HepG2 (cell line): ENCODE measurements around the gene FXYD1. TPM values are rescaled to one million over a fixed set of nuclear protein-coding genes. Genes with fewer than 3 reads are reported as not detected.

ENCODE experiments used
- ATAC-seq: fragments of 200-7000 bp; cut with Tn5 transposase; 3 replicates; pipeline ENCODE4 v1.9.1; 2020; ENCODE audit warnings: mild to moderate bottlenecking, moderate library complexity
- BruUV-seq: library from RNA; stranded (reverse); fragments of 400-500 nt; replicated peaks from 2 replicates; lab custom pipeline; 2021; lab: Mats Ljungman, UMichigan
- CTCF ChIA-PET: fragments of 300-600 bp; formaldehyde crosslinking; extraction: SDS; loops from one replicate; lab custom pipeline; 2021; ENCODE audit warnings: low total read pairs, inconsistent platforms, low intra/inter-chr PET ratio; lab: Yijun Ruan, JAX
- POLR2A ChIA-PET: fragments of 350-600 bp; sonication (Branson Sonifier 250); formaldehyde crosslinking; loops from one replicate; lab custom pipeline; 2020; ENCODE audit warnings: antibody characterized with exemption, inconsistent platforms; lab: Yijun Ruan, JAX
- DNase-seq: peaks from one replicate; pipeline ENCODE4 v3.0.0-alpha.2; 2015; ENCODE audit warnings: low spot score
- FAIRE-seq: peaks from 3 replicates; lab custom pipeline; 2011; peaks lifted over from hg19 to GRCh38; lab: Jason Lieb, UNC
- H2AFZ ChIP-seq: one replicate; pipeline ENCODE4 v1.6.1; 2011; ENCODE audit warnings: low read length, inconsistent platforms
- H3K27ac ChIP-seq: fragments of 300-600 bp; 3 replicates; pipeline ENCODE4 v1.8.0; 2011; ENCODE audit warnings: mixed run types, mild to moderate bottlenecking, mixed read lengths, low read length, inconsistent platforms; ENCODE audit not compliant: insufficient read depth; ENCODE audit errors: extremely low read length
- H3K27me3 ChIP-seq, 2 experiments: fragments of 200-600 bp in 1 of 2; 2 replicates in 1 of 2; 3 replicates in 1 of 2; pipeline versions ENCODE4 v1.6.0 to v1.8.0; 2011; ENCODE audit warnings: low read length in 2 of 2, mild to moderate bottlenecking in 2 of 2, moderate library complexity in 2 of 2, inconsistent platforms in 1 of 2; ENCODE audit not compliant: insufficient read depth in 2 of 2, control insufficient read depth in 1 of 2
- H3K36me3 ChIP-seq, 2 experiments: fragments of 200-600 bp in 1 of 2; replicated peaks in 1 of 2; 2 replicates in 1 of 2; 3 replicates in 1 of 2; pipeline versions ENCODE4 v1.5.1 to v1.8.0; 2011; ENCODE audit warnings: low read length in 2 of 2, inconsistent platforms in 1 of 2; ENCODE audit not compliant: insufficient read depth in 2 of 2, control insufficient read depth in 1 of 2
- H3K4me1 ChIP-seq: 2 replicates; pipeline ENCODE4 v1.5.1; 2012; ENCODE audit warnings: low read length, inconsistent platforms; ENCODE audit not compliant: insufficient read depth
- H3K4me2 ChIP-seq: 2 replicates; pipeline ENCODE4 v1.6.0; 2011; ENCODE audit warnings: low read depth, low read length, inconsistent platforms
- H3K4me3 ChIP-seq, 3 experiments: fragments of 200-600 bp in 1 of 3; sonication (generic), shearing (Covaris generic) in 1 of 3; replicated peaks in 1 of 3; 2 replicates each; pipeline ENCODE4 v1.5.1; 2011 to 2016; ENCODE audit warnings: low read length in 3 of 3, inconsistent platforms in 2 of 3, low read depth in 2 of 3, mild to moderate bottlenecking in 2 of 3, control low read depth in 1 of 3, mixed read lengths in 1 of 3; ENCODE audit not compliant: insufficient read depth in 1 of 3
- H3K79me2 ChIP-seq: one replicate; pipeline ENCODE4 v1.6.1; 2011; ENCODE audit warnings: low read length, inconsistent platforms; ENCODE audit not compliant: insufficient read depth
- H3K9ac ChIP-seq: 2 replicates; pipeline ENCODE4 v1.6.0; 2011; ENCODE audit warnings: mild to moderate bottlenecking, low read depth, low read length, inconsistent platforms; ENCODE audit not compliant: insufficient read depth
- H3K9me3 ChIP-seq: 2 replicates; pipeline ENCODE4 v1.5.1; 2012; ENCODE audit warnings: mild to moderate bottlenecking, low read length
- H4K20me1 ChIP-seq: 2 replicates; pipeline ENCODE4 v1.6.0; 2011; ENCODE audit warnings: inconsistent platforms, mild to moderate bottlenecking, low read length, moderate library complexity; ENCODE audit not compliant: insufficient read depth
- FOXK2 ChIP-seq: fragments of 450-650 bp; IDR thresholded peaks from 2 replicates; pipeline ENCODE4 v1.6.1; 2016
- KLF12 ChIP-seq: sonication (generic); formaldehyde crosslinking; IDR thresholded peaks from 2 replicates; pipeline ENCODE4 v1.4.0; 2020; ENCODE audit warnings: missing genetic modification reagents, borderline replicate concordance
- MXI1 ChIP-seq: IDR thresholded peaks from 3 replicates; pipeline ENCODE4 v1.6.1; 2012; ENCODE audit warnings: low read depth, low read length, inconsistent platforms, borderline replicate concordance
- NR2F6 ChIP-seq, 2 experiments: IDR thresholded peaks; 2 replicates each; pipeline ENCODE4 v1.6.1; 2016; ENCODE audit warnings: antibody characterized with exemption in 1 of 2, mild to moderate bottlenecking in 1 of 2
- PAWR ChIP-seq: sonication (generic); formaldehyde crosslinking; IDR thresholded peaks from 2 replicates; pipeline ENCODE4 v1.4.0; 2020; ENCODE audit warnings: missing genetic modification reagents, mild to moderate bottlenecking, borderline replicate concordance
- TFAP4 ChIP-seq: sonication (generic); IDR thresholded peaks from 2 replicates; pipeline ENCODE4 v1.6.1; 2016; ENCODE audit warnings: low read depth, borderline replicate concordance
- ZNF160 ChIP-seq: sonication (generic); formaldehyde crosslinking; IDR thresholded peaks from 2 replicates; pipeline ENCODE4 v1.8.0; 2022; ENCODE audit warnings: mild to moderate bottlenecking, inconsistent platforms, missing genetic modification reagents
- ZNF367 ChIP-seq: sonication (generic); formaldehyde crosslinking; IDR thresholded peaks from 2 replicates; pipeline ENCODE4 v1.4.0; 2020; ENCODE audit warnings: missing genetic modification reagents, borderline replicate concordance
- ZNF407 ChIP-seq: sonication (generic); formaldehyde crosslinking; IDR thresholded peaks from one replicate; pipeline ENCODE4 v1.5.1; 2020; ENCODE audit warnings: mild to moderate bottlenecking, missing genetic modification reagents; ENCODE audit errors: not compliant biosample characterization
- ZNF746 ChIP-seq: sonication (generic); formaldehyde crosslinking; IDR thresholded peaks from 2 replicates; pipeline ENCODE4 v1.8.0; 2022; ENCODE audit warnings: mild to moderate bottlenecking, missing genetic modification reagents
- WGBS: methylation state at CpG from one replicate; pipeline ENCODE4 v1.1.6; 2017; ENCODE audit warnings: low lambda C conversion rate; 5-methylcytosine and 5-hydroxymethylcytosine counted together
- in situ Hi-C: cut with HindIII; loops from 2 replicates; pipeline ENCODE4 v1.10.0; 2017; ENCODE audit warnings: low pct_unique_long_range_greater_than_20kb; ENCODE audit not compliant: extremely low pct_ligation_motif_present
- intact Hi-C: fragments of 100-400 bp; cut with micrococcal nuclease; formaldehyde crosslinking; loops from one replicate; pipeline ENCODE4 v1.10.0; 2022; ENCODE audit not compliant: unreplicated experiment
- polyA plus RNA-seq, 8 experiments: library from polyadenylated mRNA; depleted of rRNA in 3 of 8; stranded (reverse) in 7 of 8; unstranded in 1 of 8; fragments of >200 nt; fragmentation: Illumina TruSeq in 4 of 8; extraction: Trizol in 4 of 8; gene quantifications; 2 replicates each; pipeline versions ENCODE4 v1.2.1 to v1.2.3, GENCODE V29; 2011 to 2016; ENCODE audit warnings: low read depth in 4 of 8, missing spikeins in 1 of 8, mixed read lengths in 1 of 8; ENCODE audit not compliant: insufficient read depth in 1 of 8
- total RNA-seq, 5 experiments: library from RNA; depleted of rRNA; stranded (reverse); fragments of >200 nt; fragmentation: Illumina TruSeq; extraction: Trizol; gene quantifications; 2 replicates each; pipeline ENCODE4 v1.2.3, GENCODE V29; 2016; ENCODE audit warnings: low read depth in 1 of 5

Gene FXYD1
- total and polyA plus RNA-seq, 2 of the 13 experiments (the other 11 are each of a cell fraction or from before 2014, with no cell fraction given) = 31.2 TPM; not detected in 1

GRCh38 chr19:35089554-35089953 lies 49.1 kb upstream of the FXYD1 start:
- no peaks in the 10 kb centered on the region for H3K79me2 ChIP-seq
- ChIA-PET POLR2A (no interaction called here), CTCF (interaction anchor here (1.0 to 2.0 kb wide), 2 partner anchors 23 to 116 kb away, joined by 3 to 7 read pairs; no protein-coding TSS in a partner anchor)
- H3K9ac ChIP-seq = no peak overlapping the region
- no peaks in the 10 kb centered on the region for H4K20me1 ChIP-seq
- ATAC-seq = no peak
- in situ Hi-C loops = no loop called here
- peaks cover 0 to 18% of the 10 kb centered on the region in 2 experiments; a peak in 3 of 5 replicates for H3K27me3 ChIP-seq
- intact Hi-C loops = no loop called here
- no peak overlapping the region for H3K4me3 ChIP-seq
- no peak overlapping the region for H3K4me2 ChIP-seq
- TF ChIP-seq ZNF160 (CRISPR knock-in tag) (no peak), PAWR (CRISPR knock-in tag) (no peak), FOXK2 (no peak), ZNF407 (CRISPR knock-in tag) (no peak), ZNF367 (no peak), ZNF746 (CRISPR knock-in tag) (no peak), MXI1 (no peak), TFAP4 (no peak), KLF12 (CRISPR knock-in tag) (no peak), NR2F6 (IDR thresholded peaks at IDR 0.05) (no peak), NR2F6 (CRISPR knock-in tag; IDR thresholded peaks at IDR 0.05) (no peak)
- no peak for FAIRE-seq
- BruUV-seq = no TSS peak
- no peak overlapping the region for H3K27ac ChIP-seq
- DNase-seq = no peak
- H3K36me3 ChIP-seq = no peaks in the 10 kb centered on the region
- WGBS = 56% methylated on average over 8 of the region's 8 CpGs
- no peak overlapping the region for H2AFZ ChIP-seq
- H3K4me1 ChIP-seq = peaks cover 22% of the 10 kb centered on the region
- no peaks in the 10 kb centered on the region for H3K9me3 ChIP-seq
